ENCODE data around the gene VWA1.

Gene VWA1

DNA sequence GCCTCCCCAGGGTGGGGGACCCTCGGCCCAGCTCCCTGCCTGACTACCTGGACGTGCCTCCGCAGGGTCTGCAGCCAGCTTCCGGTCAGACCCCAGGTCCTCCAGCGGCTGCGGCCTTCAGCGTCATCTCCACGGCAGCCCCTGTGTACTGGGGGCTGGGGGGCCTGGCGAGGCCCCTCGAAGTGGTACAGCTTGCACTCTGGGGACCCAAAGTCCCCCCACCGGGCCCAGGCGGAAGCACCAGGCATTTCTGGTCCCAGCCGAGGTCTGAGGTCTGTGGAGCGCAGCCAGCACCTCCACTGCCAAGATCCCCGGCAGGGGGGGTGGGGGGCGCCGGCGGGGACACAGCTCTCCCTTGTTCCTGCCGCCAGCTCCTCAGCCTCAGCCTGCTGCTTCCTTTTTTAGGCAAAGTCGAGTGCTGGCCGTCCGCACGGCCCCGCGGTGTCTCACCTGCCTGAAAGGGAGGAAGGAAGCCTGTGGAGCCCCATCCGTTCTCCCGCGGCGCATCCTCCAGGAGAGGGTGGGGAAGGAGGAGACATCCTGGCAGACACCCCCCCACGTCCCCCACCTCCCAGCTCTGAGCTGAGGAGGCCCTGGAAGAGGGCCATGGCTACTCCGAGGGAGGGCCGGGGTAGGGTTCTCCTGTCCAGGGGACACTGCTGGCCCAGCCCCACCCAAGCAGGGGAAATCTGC, 1.2 kb upstream of the VWA1 start:
- TF ChIP-seq, protein P1, sequence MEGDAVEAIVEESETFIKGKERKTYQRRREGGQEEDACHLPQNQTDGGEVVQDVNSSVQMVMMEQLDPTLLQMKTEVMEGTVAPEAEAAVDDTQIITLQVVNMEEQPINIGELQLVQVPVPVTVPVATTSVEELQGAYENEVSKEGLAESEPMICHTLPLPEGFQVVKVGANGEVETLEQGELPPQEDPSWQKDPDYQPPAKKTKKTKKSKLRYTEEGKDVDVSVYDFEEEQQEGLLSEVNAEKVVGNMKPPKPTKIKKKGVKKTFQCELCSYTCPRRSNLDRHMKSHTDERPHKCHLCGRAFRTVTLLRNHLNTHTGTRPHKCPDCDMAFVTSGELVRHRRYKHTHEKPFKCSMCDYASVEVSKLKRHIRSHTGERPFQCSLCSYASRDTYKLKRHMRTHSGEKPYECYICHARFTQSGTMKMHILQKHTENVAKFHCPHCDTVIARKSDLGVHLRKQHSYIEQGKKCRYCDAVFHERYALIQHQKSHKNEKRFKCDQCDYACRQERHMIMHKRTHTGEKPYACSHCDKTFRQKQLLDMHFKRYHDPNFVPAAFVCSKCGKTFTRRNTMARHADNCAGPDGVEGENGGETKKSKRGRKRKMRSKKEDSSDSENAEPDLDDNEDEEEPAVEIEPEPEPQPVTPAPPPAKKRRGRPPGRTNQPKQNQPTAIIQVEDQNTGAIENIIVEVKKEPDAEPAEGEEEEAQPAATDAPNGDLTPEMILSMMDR (IDR thresholded peaks at IDR 0.05; ENCODE audit: insufficient read depth, low read depth, low read length, missing control alignments) = no peak
- H3K4me3 ChIP-seq (ENCODE audit: low read length) = no peak overlapping the region
- no peak for DNase-seq (ENCODE audit: low read depth)

DNA sequence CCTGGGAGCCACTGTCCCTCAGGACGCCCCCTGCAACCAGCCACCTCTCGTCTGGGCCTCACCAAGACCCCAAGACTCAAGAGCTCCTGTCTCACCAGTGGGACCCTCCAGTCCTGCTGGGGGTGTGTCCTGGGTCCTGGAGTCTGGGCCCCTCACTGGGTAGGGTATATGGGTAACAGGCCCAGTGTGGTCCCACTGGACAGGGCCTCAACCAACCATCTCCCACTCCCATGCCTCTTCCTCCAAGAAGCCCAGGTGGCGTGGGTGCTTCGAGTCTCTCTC, 725 bp upstream of the VWA1 start:
- no peak for DNase-seq (ENCODE audit: low read depth)
- H3K4me3 ChIP-seq (ENCODE audit: low read length) = no peak overlapping the region
- TF ChIP-seq, protein P1 (IDR thresholded peaks at IDR 0.05; ENCODE audit: insufficient read depth, low read depth, low read length, missing control alignments) = no peak

DNA sequence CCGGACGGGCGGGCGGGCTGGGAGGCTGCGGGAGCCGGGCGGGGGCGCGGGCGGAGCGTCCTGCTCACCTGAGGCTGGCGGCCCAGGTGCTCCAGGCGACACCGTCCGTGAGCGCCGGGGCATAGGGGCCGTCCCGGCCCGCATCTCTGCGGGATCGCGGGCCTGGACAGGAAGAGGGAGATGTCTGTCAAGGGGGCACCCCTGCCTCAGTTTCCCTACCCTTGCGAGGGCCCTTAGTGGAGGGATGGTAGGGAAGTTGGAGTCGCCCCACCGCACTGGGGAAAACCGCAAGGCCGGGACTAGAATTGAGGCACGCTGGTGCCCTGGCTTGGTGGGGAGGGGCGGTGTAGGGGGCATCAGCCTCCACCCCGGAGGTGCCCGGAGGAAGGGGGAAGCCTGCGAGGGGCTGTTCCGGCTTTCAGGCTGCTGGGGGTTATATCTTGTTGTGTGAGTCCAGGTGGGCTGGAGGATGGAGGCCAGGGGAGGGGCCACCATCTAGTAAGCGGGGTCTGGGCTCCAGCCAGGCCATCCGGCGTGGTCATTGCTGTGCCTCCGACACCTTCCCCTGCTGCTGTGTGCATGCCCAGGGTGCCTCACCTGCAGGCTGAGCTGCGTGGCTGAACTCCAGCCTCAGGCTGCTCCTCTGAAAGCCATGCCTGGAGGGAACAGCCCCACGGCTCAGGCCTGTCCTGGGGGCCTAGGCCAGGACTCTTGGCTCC, 580 bp downstream of the VWA1 start:
- no peak for DNase-seq (ENCODE audit: low read depth)

DNA sequence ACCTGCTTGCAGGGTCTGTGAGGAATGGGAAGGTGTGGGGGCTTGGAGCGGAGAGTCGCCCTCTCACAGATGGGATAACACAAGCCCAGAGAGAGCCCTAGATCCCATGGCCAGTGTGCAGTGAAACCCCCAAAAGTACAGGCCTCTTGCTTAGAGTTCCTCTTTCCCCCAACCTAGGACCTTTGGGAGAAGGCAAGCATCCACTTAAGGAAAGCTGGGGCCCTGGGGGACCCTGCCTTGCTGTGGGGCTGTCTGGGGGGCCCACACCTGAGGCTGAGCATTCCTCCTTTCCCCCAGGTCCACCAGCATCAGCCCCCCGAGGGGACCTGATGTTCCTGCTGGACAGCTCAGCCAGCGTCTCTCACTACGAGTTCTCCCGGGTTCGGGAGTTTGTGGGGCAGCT, 1.1 kb downstream of the VWA1 start:
- no peak for DNase-seq (ENCODE audit: low read depth)
- H3K4me3 ChIP-seq (ENCODE audit: low read length) = peak overlapping the region; percentile 56
- TF ChIP-seq, protein P1 (IDR thresholded peaks at IDR 0.05; ENCODE audit: insufficient read depth, low read depth, low read length, missing control alignments) = no peak

More for the DNA sequence above, 580 bp downstream of the VWA1 start:
- H3K4me3 ChIP-seq (ENCODE audit: low read length) = peak overlapping the region; percentile 56
- TF ChIP-seq, protein P1 (IDR thresholded peaks at IDR 0.05; ENCODE audit: insufficient read depth, low read depth, low read length, missing control alignments) = no peak

DNA sequence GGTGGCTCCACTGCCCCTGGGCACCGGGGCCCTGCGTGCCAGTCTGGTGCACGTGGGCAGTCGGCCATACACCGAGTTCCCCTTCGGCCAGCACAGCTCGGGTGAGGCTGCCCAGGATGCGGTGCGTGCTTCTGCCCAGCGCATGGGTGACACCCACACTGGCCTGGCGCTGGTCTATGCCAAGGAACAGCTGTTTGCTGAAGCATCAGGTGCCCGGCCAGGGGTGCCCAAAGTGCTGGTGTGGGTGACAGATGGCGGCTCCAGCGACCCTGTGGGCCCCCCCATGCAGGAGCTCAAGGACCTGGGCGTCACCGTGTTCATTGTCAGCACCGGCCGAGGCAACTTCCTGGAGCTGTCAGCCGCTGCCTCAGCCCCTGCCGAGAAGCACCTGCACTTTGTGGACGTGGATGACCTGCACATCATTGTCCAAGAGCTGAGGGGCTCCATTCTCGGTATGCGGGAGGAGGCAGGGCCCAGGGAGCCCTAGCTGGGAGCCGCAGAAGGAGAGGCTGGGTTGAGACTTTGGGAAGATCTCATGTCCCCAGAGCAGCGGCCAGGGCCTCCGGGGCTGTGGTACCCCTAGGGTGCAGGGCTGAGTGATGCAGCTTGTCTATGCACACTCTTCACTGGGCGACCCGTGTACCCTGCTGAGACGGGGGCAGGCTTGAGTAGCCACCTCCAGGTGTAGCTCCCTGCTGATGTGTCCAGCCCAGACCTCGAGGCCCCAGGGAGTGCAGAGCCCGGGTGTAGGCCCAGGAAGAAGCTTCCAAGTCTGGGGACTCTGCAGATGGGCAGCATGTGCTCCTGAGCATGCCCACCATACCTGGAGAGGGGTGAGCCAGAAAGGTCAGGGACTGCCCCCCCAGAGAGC, 1.8 kb downstream of the VWA1 start:
- DNase-seq (ENCODE audit: low read depth) = no peak
- no peak overlapping the region for H3K4me3 ChIP-seq (ENCODE audit: low read length)
- TF ChIP-seq, protein P1 (IDR thresholded peaks at IDR 0.05; ENCODE audit: insufficient read depth, low read depth, low read length, missing control alignments) = no peak

DNA sequence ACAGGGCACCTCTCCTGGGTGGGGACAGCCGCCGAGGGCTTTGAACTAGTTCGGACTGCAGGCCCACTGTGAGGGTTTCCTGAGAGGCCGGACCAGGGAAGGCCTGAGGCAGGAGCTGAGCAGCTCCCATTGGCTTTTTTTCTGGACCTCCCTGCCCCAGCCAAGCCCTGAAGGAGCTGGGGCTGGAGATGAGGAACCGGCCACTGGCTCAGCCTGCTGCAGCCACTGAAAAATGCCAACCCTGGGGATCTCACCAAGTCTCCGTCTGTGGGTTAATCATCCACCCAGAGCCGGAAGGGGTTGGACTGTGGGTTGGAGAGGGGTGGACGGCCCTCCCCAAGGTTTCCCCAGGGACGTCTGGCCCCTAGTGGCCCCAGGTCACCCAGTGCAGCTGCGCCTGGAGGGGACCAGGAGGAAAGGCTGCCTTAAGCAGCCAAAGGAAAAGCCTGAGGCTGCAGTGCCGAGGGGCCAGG, 2.5 kb downstream of the VWA1 start:
- no peak overlapping the region for H3K4me3 ChIP-seq (ENCODE audit: low read length)
- TF ChIP-seq, protein P1 (IDR thresholded peaks at IDR 0.05; ENCODE audit: insufficient read depth, low read depth, low read length, missing control alignments) = no peak
- no peak for DNase-seq (ENCODE audit: low read depth)

Measured in epithelial cell of esophagus (primary cell).